ENCODE data around the gene TUBB2B. TPM values are rescaled to one million over a fixed set of nuclear protein-coding genes. Genes with fewer than 3 reads are reported as not detected.
A peak's percentile ranks its signal among the peaks of the same experiment; 100 is the strongest.

Gene TUBB2B
- total RNA-seq, 1 experiment from 2014 or later = 3.0 TPM

- CTCF ChIA-PET = no interaction called here
- H3K36me3 Mint-ChIP-seq (ENCODE audit: insufficient read depth, unreplicated experiment) = peaks cover 6% of the 10 kb centered on the region
- no TSS peak for BruUV-seq (replicated peaks)
- H3K27ac Mint-ChIP-seq (ENCODE audit: unreplicated experiment) = peak overlapping the region; percentile 37
- H3K27me3 Mint-ChIP-seq (ENCODE audit: unreplicated experiment) = no peaks in the 10 kb centered on the region
- H3K9me3 Mint-ChIP-seq (ENCODE audit: low read depth, unreplicated experiment) = no peaks in the 10 kb centered on the region
- no peak for TF ChIP-seq CTCF (IDR thresholded peaks at IDR 0.05; ENCODE audit: unreplicated experiment)
- no peak overlapping the region for H3K4me3 Mint-ChIP-seq (ENCODE audit: low read depth, unreplicated experiment)
- peaks cover 25% of the 10 kb centered on the region for H3K4me1 Mint-ChIP-seq (ENCODE audit: low read depth, unreplicated experiment)
- intact Hi-C loops (cut with micrococcal nuclease; ENCODE audit: unreplicated experiment) = loop anchor here (5.0 kb wide), 1 partner anchor 44 kb away; no protein-coding TSS in a partner anchor
- peak; percentile 54 for DNase-seq
Measured at GRCh38 chr6:3205913-3206312, 21.5 kb downstream of the TUBB2B start.

GRCh38 chr6:3204921-3205320 lies 22.5 kb downstream of the TUBB2B start:
- H3K4me1 Mint-ChIP-seq (ENCODE audit: low read depth, unreplicated experiment) = peaks cover 25% of the 10 kb centered on the region
- no peaks in the 10 kb centered on the region for H3K9me3 Mint-ChIP-seq (ENCODE audit: low read depth, unreplicated experiment)
- intact Hi-C loops (cut with micrococcal nuclease; ENCODE audit: unreplicated experiment) = loop anchor here (5.0 kb wide), 1 partner anchor 43 kb away; no protein-coding TSS in a partner anchor
- BruUV-seq (replicated peaks) = no TSS peak
- no peaks in the 10 kb centered on the region for H3K27me3 Mint-ChIP-seq (ENCODE audit: unreplicated experiment)
- CTCF ChIA-PET = interaction anchor here (0.6 kb wide), 1 partner anchor 620 kb away, joined by 5 read pairs; no protein-coding TSS in a partner anchor
- H3K36me3 Mint-ChIP-seq (ENCODE audit: insufficient read depth, unreplicated experiment) = peaks cover 6% of the 10 kb centered on the region
- TF ChIP-seq CTCF (IDR thresholded peaks at IDR 0.05; ENCODE audit: unreplicated experiment) = no peak
- no peak for DNase-seq
- no peak overlapping the region for H3K27ac Mint-ChIP-seq (ENCODE audit: unreplicated experiment)
- H3K4me3 Mint-ChIP-seq (ENCODE audit: low read depth, unreplicated experiment) = no peak overlapping the region

GRCh38 chr6:3202999-3203696 lies 24.3 kb downstream of the TUBB2B start:
- peaks cover 11% of the 10 kb centered on the region for H3K4me1 Mint-ChIP-seq (ENCODE audit: low read depth, unreplicated experiment)
- no peak for DNase-seq
- BruUV-seq (replicated peaks) = no TSS peak
- H3K27ac Mint-ChIP-seq (ENCODE audit: unreplicated experiment) = no peak overlapping the region
- CTCF ChIA-PET = no interaction called here
- no peak for TF ChIP-seq CTCF (IDR thresholded peaks at IDR 0.05; ENCODE audit: unreplicated experiment)
- H3K27me3 Mint-ChIP-seq (ENCODE audit: unreplicated experiment) = no peaks in the 10 kb centered on the region
- H3K4me3 Mint-ChIP-seq (ENCODE audit: low read depth, unreplicated experiment) = no peak overlapping the region
- no peaks in the 10 kb centered on the region for H3K9me3 Mint-ChIP-seq (ENCODE audit: low read depth, unreplicated experiment)
- peaks cover 6% of the 10 kb centered on the region for H3K36me3 Mint-ChIP-seq (ENCODE audit: insufficient read depth, unreplicated experiment)
- intact Hi-C loops (cut with micrococcal nuclease; ENCODE audit: unreplicated experiment) = no loop called here

- Mint-ChIP-seq H3K9me3 (ENCODE audit: low read depth, unreplicated experiment) (no peaks in the 10 kb centered on the region), H3K27ac (ENCODE audit: unreplicated experiment) (no peak overlapping the region), H3K4me1 (ENCODE audit: low read depth, unreplicated experiment) (peaks cover 8% of the 10 kb centered on the region), H3K4me3 (ENCODE audit: low read depth, unreplicated experiment) (no peak overlapping the region), H3K36me3 (ENCODE audit: insufficient read depth, unreplicated experiment) (peaks cover 6% of the 10 kb centered on the region), H3K27me3 (ENCODE audit: unreplicated experiment) (no peaks in the 10 kb centered on the region)
- BruUV-seq (replicated peaks) = no TSS peak
- TF ChIP-seq CTCF (IDR thresholded peaks at IDR 0.05; ENCODE audit: unreplicated experiment) = no peak
- intact Hi-C loops (cut with micrococcal nuclease; ENCODE audit: unreplicated experiment) = no loop called here
- DNase-seq = no peak
- CTCF ChIA-PET = no interaction called here
Measured at GRCh38 chr6:3201388-3201787, 26.1 kb downstream of the TUBB2B start.
